ACC112 (cell line): Measurements from ENCODE around the gene SIPA1L3.

Experiments
- H2AFZ ChIP-seq: fragments of 200-600 bp; sonication (generic); one replicate; pipeline ENCODE4 v1.6.0; 2017; ENCODE audit warnings: antibody characterized with exemption, low read length; ENCODE audit not compliant: unreplicated experiment
- H3K27ac ChIP-seq: fragments of 200-600 bp; sonication (generic); 2 replicates; pipeline ENCODE4 v1.5.1; 2014; ENCODE audit warnings: low read depth, mild to moderate bottlenecking, antibody characterized with exemption, low read length, moderate library complexity
- H3K27me3 ChIP-seq: fragments of 200-600 bp; sonication (generic); 2 replicates; pipeline ENCODE4 v1.6.1; 2014; ENCODE audit warnings: mild to moderate bottlenecking, antibody characterized with exemption, low read length, moderate library complexity, mixed read lengths; ENCODE audit not compliant: insufficient read depth
- H3K36me3 ChIP-seq: fragments of 200-600 bp; sonication (generic); 2 replicates; pipeline ENCODE4 v1.6.1; 2016; ENCODE audit warnings: mild to moderate bottlenecking, antibody characterized with exemption, low read length, moderate library complexity, mixed read lengths; ENCODE audit not compliant: insufficient read depth
- H3K4me1 ChIP-seq: fragments of 200-600 bp; sonication (generic); one replicate; pipeline ENCODE4 v1.6.1; 2016; ENCODE audit warnings: low read length, mixed read lengths; ENCODE audit not compliant: insufficient read depth, unreplicated experiment, control insufficient read depth
- H3K4me3 ChIP-seq: fragments of 200-600 bp; sonication (generic); 2 replicates; pipeline ENCODE4 v1.5.1; 2014; ENCODE audit warnings: mild to moderate bottlenecking, low read depth, low read length
- H3K79me2 ChIP-seq: fragments of 200-600 bp; sonication (generic); one replicate; pipeline ENCODE4 v1.6.0; 2016; ENCODE audit warnings: low read length; ENCODE audit not compliant: control insufficient read depth, unreplicated experiment, insufficient read depth

Gene SIPA1L3

GRCh38 chr19:38011426-38011825 lies 104.4 kb downstream of the SIPA1L3 start:
- no peak overlapping the region for H3K4me3 ChIP-seq
- H3K27me3 ChIP-seq: no peaks in the 10 kb centered on the region
- H3K36me3 ChIP-seq: no peaks in the 10 kb centered on the region
- H3K4me1 ChIP-seq: no peaks in the 10 kb centered on the region
- no peak overlapping the region for H3K27ac ChIP-seq
- H2AFZ ChIP-seq: no peak overlapping the region
- peaks cover 2% of the 10 kb centered on the region for H3K79me2 ChIP-seq

- H3K4me3 ChIP-seq: no peak overlapping the region
- H3K27ac ChIP-seq: no peak overlapping the region
- H3K4me1 ChIP-seq: no peaks in the 10 kb centered on the region
- H3K79me2 ChIP-seq: peaks cover 2% of the 10 kb centered on the region
- no peaks in the 10 kb centered on the region for H3K36me3 ChIP-seq
- no peak overlapping the region for H2AFZ ChIP-seq
- no peaks in the 10 kb centered on the region for H3K27me3 ChIP-seq
Observed at GRCh38 chr19:38012290-38012689, 105.3 kb downstream of the SIPA1L3 start.

DNA sequence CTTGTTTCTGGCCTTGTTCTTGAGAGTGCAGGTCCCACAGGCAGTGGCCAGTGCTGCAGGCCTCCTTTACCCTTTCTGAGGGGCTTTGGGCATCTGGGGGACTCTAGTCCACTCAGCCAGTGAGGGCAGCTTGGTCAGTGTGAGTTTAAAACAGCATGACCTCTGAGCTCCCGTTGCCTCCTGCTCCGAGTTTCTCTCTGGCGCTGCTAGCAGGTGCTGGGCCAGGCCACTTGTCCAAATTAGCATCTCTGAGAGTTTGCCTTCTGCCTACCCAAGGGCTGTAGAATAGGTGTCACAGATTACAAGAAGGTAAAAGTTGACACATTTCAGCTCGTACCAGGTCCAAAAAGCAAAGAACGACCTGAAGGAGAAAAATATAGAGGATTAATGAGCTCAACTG lies 105.9 kb downstream of the SIPA1L3 start:
- no peak overlapping the region for H2AFZ ChIP-seq
- no peaks in the 10 kb centered on the region for H3K4me1 ChIP-seq
- no peak overlapping the region for H3K27ac ChIP-seq
- no peaks in the 10 kb centered on the region for H3K27me3 ChIP-seq
- H3K79me2 ChIP-seq: peaks cover under 1% of the 10 kb centered on the region
- no peaks in the 10 kb centered on the region for H3K36me3 ChIP-seq
- no peak overlapping the region for H3K4me3 ChIP-seq

- Histone ChIP-seq H3K36me3 (no peaks in the 10 kb centered on the region), H3K27me3 (no peaks in the 10 kb centered on the region), H3K4me1 (no peaks in the 10 kb centered on the region), H3K4me3 (no peak overlapping the region), H3K27ac (no peak overlapping the region), H2AFZ (no peak overlapping the region), H3K79me2 (no peaks in the 10 kb centered on the region)
Observed at GRCh38 chr19:38013913-38014580, 107.0 kb downstream of the SIPA1L3 start.

GRCh38 chr19:38015216-38015615 lies 108.2 kb downstream of the SIPA1L3 start:
- H3K27me3 ChIP-seq: no peaks in the 10 kb centered on the region
- H3K27ac ChIP-seq: no peak overlapping the region
- H3K4me1 ChIP-seq: no peaks in the 10 kb centered on the region
- H3K4me3 ChIP-seq: no peak overlapping the region
- no peak overlapping the region for H2AFZ ChIP-seq
- no peaks in the 10 kb centered on the region for H3K79me2 ChIP-seq
- no peaks in the 10 kb centered on the region for H3K36me3 ChIP-seq

GRCh38 chr19:38015761-38016160 lies 108.8 kb downstream of the SIPA1L3 start:
- no peak overlapping the region for H3K4me3 ChIP-seq
- no peaks in the 10 kb centered on the region for H3K27me3 ChIP-seq
- H3K27ac ChIP-seq: no peak overlapping the region
- no peak overlapping the region for H2AFZ ChIP-seq
- no peaks in the 10 kb centered on the region for H3K36me3 ChIP-seq
- no peaks in the 10 kb centered on the region for H3K79me2 ChIP-seq
- no peaks in the 10 kb centered on the region for H3K4me1 ChIP-seq

DNA sequence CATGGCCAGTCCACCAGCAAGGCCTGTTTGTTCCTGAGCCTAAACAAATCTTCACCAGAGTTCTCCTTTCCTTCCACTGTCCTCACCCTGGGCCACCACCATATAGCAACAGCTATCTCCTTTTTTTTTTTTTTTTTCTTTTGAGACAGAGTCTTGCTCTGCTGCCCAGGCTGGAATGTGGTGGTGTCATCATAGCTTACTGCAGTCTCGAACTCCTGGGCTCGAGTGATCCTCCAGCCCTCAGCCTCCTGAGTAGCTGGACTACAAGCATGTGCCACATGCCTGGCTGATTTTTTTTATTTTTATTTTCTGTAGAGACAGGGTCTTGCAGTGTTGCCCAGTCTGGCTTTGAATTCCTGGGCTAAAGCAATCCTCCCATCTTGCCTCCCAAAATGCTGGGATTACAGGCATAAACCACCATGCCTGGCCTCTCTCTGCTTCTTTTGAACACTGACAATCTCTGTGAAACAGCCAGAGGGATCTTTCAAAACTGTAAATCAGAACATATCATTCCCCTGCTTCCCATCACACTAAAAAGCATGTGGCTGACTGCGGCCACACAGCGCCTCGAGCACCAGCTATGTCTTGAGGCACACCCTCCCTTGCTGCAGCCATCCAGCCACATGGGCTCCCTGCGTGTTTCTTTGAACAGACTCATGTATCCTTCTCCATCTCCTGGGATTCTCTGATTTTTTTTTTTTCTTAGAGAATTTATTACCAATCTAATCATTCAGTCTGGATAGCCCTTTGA lies 110.6 kb downstream of the SIPA1L3 start:
- Histone ChIP-seq H3K4me3 (no peak overlapping the region), H2AFZ (no peak overlapping the region), H3K36me3 (no peaks in the 10 kb centered on the region), H3K79me2 (peaks cover 2% of the 10 kb centered on the region), H3K27ac (no peak overlapping the region), H3K4me1 (no peaks in the 10 kb centered on the region), H3K27me3 (no peaks in the 10 kb centered on the region)

GRCh38 chr19:38018694-38019395 lies 111.8 kb downstream of the SIPA1L3 start:
- no peak overlapping the region for H2AFZ ChIP-seq
- H3K27ac ChIP-seq: no peak overlapping the region
- H3K36me3 ChIP-seq: no peaks in the 10 kb centered on the region
- H3K4me3 ChIP-seq: no peak overlapping the region
- H3K4me1 ChIP-seq: no peaks in the 10 kb centered on the region
- no peaks in the 10 kb centered on the region for H3K27me3 ChIP-seq
- peaks cover 2% of the 10 kb centered on the region for H3K79me2 ChIP-seq

DNA sequence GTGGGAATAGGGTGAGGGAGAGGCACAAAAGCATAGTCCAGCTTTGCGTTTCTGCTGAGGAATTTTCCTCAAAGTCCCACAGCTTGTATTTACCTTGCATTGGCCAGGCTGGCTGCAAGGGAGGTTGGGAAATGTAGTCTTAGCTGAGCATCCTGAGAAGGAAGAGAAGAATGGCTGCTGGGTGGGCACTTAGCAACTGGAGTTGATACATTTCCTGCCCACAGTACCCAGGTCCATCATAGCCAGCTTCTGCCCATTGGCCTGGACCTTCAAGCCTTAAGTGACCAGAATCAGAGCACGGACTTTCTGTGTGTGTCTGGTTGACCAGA lies 112.4 kb downstream of the SIPA1L3 start:
- H3K4me3 ChIP-seq: no peak overlapping the region
- no peaks in the 10 kb centered on the region for H3K4me1 ChIP-seq

DNA sequence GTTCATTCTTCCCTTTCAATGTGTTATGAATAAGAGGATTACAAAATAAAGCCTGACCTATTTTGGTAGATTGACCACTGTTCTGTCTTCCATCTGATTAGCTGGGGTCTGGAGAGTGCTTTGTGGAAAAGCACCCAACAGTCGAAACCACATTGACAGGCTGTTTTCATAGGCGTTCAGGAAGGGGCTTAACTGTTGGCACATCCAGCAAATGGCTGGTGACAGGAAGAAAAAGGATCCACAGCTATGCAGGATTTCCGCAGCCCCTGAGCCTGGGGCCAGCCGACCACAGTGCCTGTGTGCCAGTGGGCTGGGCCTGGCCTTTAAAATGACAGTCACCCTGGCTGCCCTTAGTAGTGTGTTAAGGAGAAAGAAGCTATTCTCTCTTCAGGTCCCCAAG lies 113.3 kb downstream of the SIPA1L3 start:
- no peak overlapping the region for H3K27ac ChIP-seq
- H2AFZ ChIP-seq: no peak overlapping the region
- H3K79me2 ChIP-seq: peaks cover 7% of the 10 kb centered on the region
- no peaks in the 10 kb centered on the region for H3K36me3 ChIP-seq
- no peaks in the 10 kb centered on the region for H3K4me1 ChIP-seq
- H3K27me3 ChIP-seq: no peaks in the 10 kb centered on the region
- no peak overlapping the region for H3K4me3 ChIP-seq

More for the DNA sequence above, 112.4 kb downstream of the SIPA1L3 start:
- H3K27ac ChIP-seq: no peak overlapping the region
- H2AFZ ChIP-seq: no peak overlapping the region
- H3K79me2 ChIP-seq: peaks cover 4% of the 10 kb centered on the region
- no peaks in the 10 kb centered on the region for H3K27me3 ChIP-seq
- no peaks in the 10 kb centered on the region for H3K36me3 ChIP-seq

DNA sequence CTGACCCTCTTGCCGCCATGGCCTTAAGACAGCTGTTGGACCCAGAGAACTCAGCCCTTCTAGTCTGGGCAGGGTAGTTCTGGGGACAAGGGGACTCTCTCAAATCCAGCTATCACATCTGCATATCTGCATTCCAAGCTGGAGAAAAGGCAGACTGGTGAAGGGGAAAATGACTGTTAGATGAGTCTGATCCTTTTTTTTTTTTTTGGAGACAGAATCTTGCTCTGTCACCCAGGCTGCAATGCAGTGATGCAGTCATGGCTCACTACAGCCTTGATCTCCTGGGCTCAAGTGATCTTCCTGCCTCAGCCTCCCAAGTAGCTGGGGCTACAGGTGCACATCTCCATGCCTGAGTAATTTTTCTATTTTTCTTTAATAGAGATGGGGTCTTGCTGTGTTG lies 114.3 kb downstream of the SIPA1L3 start:
- H3K27me3 ChIP-seq: no peaks in the 10 kb centered on the region
- no peak overlapping the region for H3K4me3 ChIP-seq
- H3K36me3 ChIP-seq: no peaks in the 10 kb centered on the region
- no peak overlapping the region for H2AFZ ChIP-seq
- no peaks in the 10 kb centered on the region for H3K4me1 ChIP-seq
- H3K27ac ChIP-seq: no peak overlapping the region
- H3K79me2 ChIP-seq: peaks cover 7% of the 10 kb centered on the region
